Glutamatergic neuron (in vitro differentiated cells): Measurements from ENCODE around the gene DTX4. TPM values are rescaled to one million over a fixed set of nuclear protein-coding genes. Genes with fewer than 3 reads are reported as not detected.

ENCODE experiments used
- DNase-seq: peaks from one replicate; pipeline ENCODE4 v3.0.0; 2022
- H3K27ac Mint-ChIP-seq: one replicate; pipeline ENCODE4 v1.8.0; 2020; ENCODE audit warnings: mild to moderate bottlenecking, mixed read lengths, inconsistent platforms; ENCODE audit not compliant: unreplicated experiment
- H3K27me3 Mint-ChIP-seq: one replicate; pipeline ENCODE4 v1.8.0; 2020; ENCODE audit warnings: mild to moderate bottlenecking, moderate library complexity, mixed read lengths, inconsistent platforms; ENCODE audit not compliant: unreplicated experiment
- H3K36me3 Mint-ChIP-seq: one replicate; pipeline ENCODE4 v1.8.0; 2020; ENCODE audit warnings: mild to moderate bottlenecking, mixed read lengths, inconsistent platforms; ENCODE audit not compliant: unreplicated experiment
- H3K4me1 Mint-ChIP-seq: one replicate; pipeline ENCODE4 v1.8.0; 2020; ENCODE audit warnings: mild to moderate bottlenecking, low read depth, mixed read lengths, inconsistent platforms; ENCODE audit not compliant: unreplicated experiment
- H3K4me3 Mint-ChIP-seq: one replicate; pipeline ENCODE4 v1.8.0; 2020; ENCODE audit warnings: mild to moderate bottlenecking, mixed read lengths, inconsistent platforms; ENCODE audit not compliant: unreplicated experiment
- H3K9me3 Mint-ChIP-seq: one replicate; pipeline ENCODE4 v1.8.0; 2020; ENCODE audit warnings: mild to moderate bottlenecking, moderate library complexity, mixed read lengths, inconsistent platforms; ENCODE audit not compliant: unreplicated experiment
- total RNA-seq: library from RNA; stranded (reverse); fragmentation: NEBNext Ultra II Directional; extraction: Animal tissue kit (Norgen Biotek cat#: 25700); gene quantifications from one replicate; pipeline ENCODE4 v1.2.1, GENCODE V29; 2021; ENCODE audit not compliant: unreplicated experiment
- TF ChIP-seq, protein P1 (sequence below): fragments of 200-600 bp; sonication (generic); IDR thresholded peaks from one replicate; pipeline ENCODE4 v1.5.0; 2021; ENCODE audit not compliant: partially characterized antibody, unreplicated experiment

Gene DTX4
- total RNA-seq, 1 donor from 2014 or later: 4.1 TPM

DNA sequence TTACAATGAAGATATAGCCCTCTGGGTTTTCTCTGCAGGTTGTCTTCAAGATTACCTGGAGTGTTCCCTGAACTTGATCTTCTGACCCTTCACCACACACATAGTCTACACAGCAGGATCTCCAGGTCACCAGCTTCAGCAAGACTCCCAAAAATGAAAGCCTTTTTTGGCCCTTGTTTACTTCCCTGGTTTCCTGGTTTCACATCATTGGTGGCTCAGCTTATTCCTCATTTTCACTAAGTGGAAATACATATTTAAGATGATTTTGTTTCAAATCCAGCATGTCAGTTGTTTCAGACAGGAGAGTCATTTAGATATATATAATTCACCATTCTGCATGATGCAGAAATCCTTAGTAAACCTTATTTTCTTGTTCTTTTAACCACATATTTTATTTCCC is 82.4 kb downstream of the DTX4 start:
- Mint-ChIP-seq H3K9me3 (peaks cover 2% of the 10 kb centered on the region), H3K4me1 (no peaks in the 10 kb centered on the region), H3K27ac (no peak overlapping the region), H3K36me3 (no peaks in the 10 kb centered on the region), H3K27me3 (peaks cover 5% of the 10 kb centered on the region), H3K4me3 (no peak overlapping the region)
- no peak for DNase-seq
- TF ChIP-seq, protein P1, sequence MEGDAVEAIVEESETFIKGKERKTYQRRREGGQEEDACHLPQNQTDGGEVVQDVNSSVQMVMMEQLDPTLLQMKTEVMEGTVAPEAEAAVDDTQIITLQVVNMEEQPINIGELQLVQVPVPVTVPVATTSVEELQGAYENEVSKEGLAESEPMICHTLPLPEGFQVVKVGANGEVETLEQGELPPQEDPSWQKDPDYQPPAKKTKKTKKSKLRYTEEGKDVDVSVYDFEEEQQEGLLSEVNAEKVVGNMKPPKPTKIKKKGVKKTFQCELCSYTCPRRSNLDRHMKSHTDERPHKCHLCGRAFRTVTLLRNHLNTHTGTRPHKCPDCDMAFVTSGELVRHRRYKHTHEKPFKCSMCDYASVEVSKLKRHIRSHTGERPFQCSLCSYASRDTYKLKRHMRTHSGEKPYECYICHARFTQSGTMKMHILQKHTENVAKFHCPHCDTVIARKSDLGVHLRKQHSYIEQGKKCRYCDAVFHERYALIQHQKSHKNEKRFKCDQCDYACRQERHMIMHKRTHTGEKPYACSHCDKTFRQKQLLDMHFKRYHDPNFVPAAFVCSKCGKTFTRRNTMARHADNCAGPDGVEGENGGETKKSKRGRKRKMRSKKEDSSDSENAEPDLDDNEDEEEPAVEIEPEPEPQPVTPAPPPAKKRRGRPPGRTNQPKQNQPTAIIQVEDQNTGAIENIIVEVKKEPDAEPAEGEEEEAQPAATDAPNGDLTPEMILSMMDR: no peak

DNA sequence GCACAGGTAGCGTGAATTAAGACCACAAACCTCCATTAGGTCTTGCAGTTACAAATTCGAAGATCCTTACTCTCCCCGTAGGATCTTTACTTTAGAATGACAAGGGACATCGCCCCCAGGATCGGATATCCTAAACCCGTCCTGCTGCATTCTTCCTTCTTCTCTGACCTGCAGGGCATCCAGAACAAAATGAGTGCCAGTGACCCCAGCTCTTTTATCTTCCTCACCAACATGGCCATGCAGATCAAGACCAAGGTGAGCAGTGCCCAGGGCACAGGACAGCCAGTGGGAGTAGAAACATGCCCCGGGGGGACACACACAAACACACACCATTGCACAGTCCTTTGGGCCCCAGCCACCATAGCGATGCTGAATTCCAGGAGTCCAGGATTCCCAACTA is 83.3 kb downstream of the DTX4 start:
- H3K9me3 Mint-ChIP-seq: peaks cover 2% of the 10 kb centered on the region
- no peak overlapping the region for H3K4me3 Mint-ChIP-seq
- no peak for DNase-seq
- H3K27me3 Mint-ChIP-seq: peaks cover 5% of the 10 kb centered on the region
- TF ChIP-seq, protein P1: no peak
- H3K36me3 Mint-ChIP-seq: no peaks in the 10 kb centered on the region
- no peaks in the 10 kb centered on the region for H3K4me1 Mint-ChIP-seq
- H3K27ac Mint-ChIP-seq: no peak overlapping the region

Other genes starting within 250 kb of the DTX4 start
- gene GLYATL1, start 232.6 kb upstream of the DTX4 start, total RNA-seq: 0.42 TPM
- not detected for gene GLYATL1B, start 85.8 kb upstream of the DTX4 start, total RNA-seq
- gene FAM111B, start 64.9 kb upstream of the DTX4 start, total RNA-seq: 6.4 TPM
- gene FAM111A, start 29.3 kb upstream of the DTX4 start, total RNA-seq: 3.1 TPM
- not detected for gene MPEG1, start 40.8 kb downstream of the DTX4 start, total RNA-seq
- gene OR5AN1, start 186.8 kb downstream of the DTX4 start, total RNA-seq: not detected